ENCODE data around the gene SPATC1L. TPM values are rescaled to one million over a fixed set of nuclear protein-coding genes. Genes with fewer than 3 reads are reported as not detected.

SPATC1L gene
- polyA plus RNA-seq, 1 donor from 2014 or later: 20.6 TPM

GRCh38 chr21:46196733-46197132 is 12.5 kb upstream of the SPATC1L start:
- Histone ChIP-seq H3K4me3 (ENCODE audit: low read length) (no peak overlapping the region), H3K36me3 (ENCODE audit: insufficient read depth, low read length) (peaks cover 8% of the 10 kb centered on the region), H3K27ac (ENCODE audit: low read length) (no peak overlapping the region), H3K9me3 (ENCODE audit: low read length) (peaks cover 5% of the 10 kb centered on the region), H4K20me1 (ENCODE audit: insufficient read depth) (no peaks in the 10 kb centered on the region), H3K9me2 (ENCODE audit: insufficient read depth, low read length) (no peaks in the 10 kb centered on the region), H3K4me2 (ENCODE audit: low read length) (no peak overlapping the region), H3K27me3 (ENCODE audit: insufficient read depth, low read depth, low read length) (no peaks in the 10 kb centered on the region), H3K9ac (ENCODE audit: low read length) (no peak overlapping the region), H3K79me2 (replicated peaks; ENCODE audit: insufficient read depth, low read length) (peaks cover 3% of the 10 kb centered on the region), H3F3A (ENCODE audit: insufficient read depth, low read length, poor library complexity, severe bottlenecking) (no peaks in the 10 kb centered on the region), H2AFZ (ENCODE audit: low read depth, low read length) (no peak overlapping the region)
- TF ChIP-seq CTCF (IDR thresholded peaks at IDR 0.05; ENCODE audit: poor library complexity, severe bottlenecking) (no peak), EP300 (conservative IDR thresholded peaks at IDR 0.05; ENCODE audit: poor library complexity, severe bottlenecking) (no peak), MXI1 (conservative IDR thresholded peaks at IDR 0.05; ENCODE audit: poor library complexity, severe bottlenecking) (no peak), POLR2AphosphoS5 (IDR thresholded peaks at IDR 0.05) (no peak), SMC3 (conservative IDR thresholded peaks at IDR 0.05; ENCODE audit: poor library complexity) (no peak), RAD21 (conservative IDR thresholded peaks at IDR 0.05) (no peak), TAF1 (IDR thresholded peaks at IDR 0.05; ENCODE audit: low read depth) (no peak), EZH2 (IDR thresholded peaks at IDR 0.05; ENCODE audit: borderline replicate concordance, insufficient read depth, low read length, poor library complexity, severe bottlenecking) (no peak), REST (IDR thresholded peaks at IDR 0.05; ENCODE audit: borderline replicate concordance) (no peak)

- TF ChIP-seq POLR2AphosphoS5 (IDR thresholded peaks at IDR 0.05): no peak
- no peak for TF ChIP-seq RAD21 (conservative IDR thresholded peaks at IDR 0.05)
- TF ChIP-seq TAF1 (IDR thresholded peaks at IDR 0.05; ENCODE audit: low read depth): no peak
- no peak for TF ChIP-seq REST (IDR thresholded peaks at IDR 0.05; ENCODE audit: borderline replicate concordance)
- no peak for TF ChIP-seq EZH2 (IDR thresholded peaks at IDR 0.05; ENCODE audit: borderline replicate concordance, insufficient read depth, low read length, poor library complexity, severe bottlenecking)
- TF ChIP-seq CTCF (IDR thresholded peaks at IDR 0.05; ENCODE audit: poor library complexity, severe bottlenecking): no peak
- no peak for TF ChIP-seq EP300 (conservative IDR thresholded peaks at IDR 0.05; ENCODE audit: poor library complexity, severe bottlenecking)
- no peak for TF ChIP-seq MXI1 (conservative IDR thresholded peaks at IDR 0.05; ENCODE audit: poor library complexity, severe bottlenecking)
- no peak for TF ChIP-seq SMC3 (conservative IDR thresholded peaks at IDR 0.05; ENCODE audit: poor library complexity)
- Histone ChIP-seq H3K79me2 (replicated peaks; ENCODE audit: insufficient read depth, low read length) (peaks cover 3% of the 10 kb centered on the region), H3K27me3 (ENCODE audit: insufficient read depth, low read depth, low read length) (no peaks in the 10 kb centered on the region), H3F3A (ENCODE audit: insufficient read depth, low read length, poor library complexity, severe bottlenecking) (no peaks in the 10 kb centered on the region), H3K4me3 (ENCODE audit: low read length) (no peak overlapping the region), H3K36me3 (ENCODE audit: insufficient read depth, low read length) (peaks cover 8% of the 10 kb centered on the region), H4K20me1 (ENCODE audit: insufficient read depth) (no peaks in the 10 kb centered on the region), H3K9me2 (ENCODE audit: insufficient read depth, low read length) (no peaks in the 10 kb centered on the region), H3K27ac (ENCODE audit: low read length) (no peak overlapping the region), H2AFZ (ENCODE audit: low read depth, low read length) (no peak overlapping the region), H3K9ac (ENCODE audit: low read length) (no peak overlapping the region), H3K4me2 (ENCODE audit: low read length) (no peak overlapping the region), H3K9me3 (ENCODE audit: low read length) (peaks cover 5% of the 10 kb centered on the region)
Measured at GRCh38 chr21:46195595-46196195, 11.4 kb upstream of the SPATC1L start.
